HPDE6-E6E7 (cell line): ENCODE data around the gene EPHA6.

ENCODE experiments used
- DNase-seq: peaks from one replicate; pipeline ENCODE4 v3.0.0; 2011; ENCODE audit warnings: missing footprints; ENCODE audit errors: extremely low spot score

Gene EPHA6

GRCh38 chr3:96813820-96814650 is at the start of gene EPHA6:
TSS of gene EPHA6 (plus strand) at chr3:96814594.
- peak; percentile 54 for DNase-seq

- DNase-seq: no peak
Measured at GRCh38 chr3:96776818-96777217, 37.6 kb upstream of the EPHA6 start.

GRCh38 chr3:96779810-96780209 is 34.6 kb upstream of the EPHA6 start:
- DNase-seq: no peak

- DNase-seq: no peak
Measured at GRCh38 chr3:96796101-96796500, 18.3 kb upstream of the EPHA6 start.

GRCh38 chr3:96803870-96804269 is 10.5 kb upstream of the EPHA6 start:
- DNase-seq: no peak

DNA sequence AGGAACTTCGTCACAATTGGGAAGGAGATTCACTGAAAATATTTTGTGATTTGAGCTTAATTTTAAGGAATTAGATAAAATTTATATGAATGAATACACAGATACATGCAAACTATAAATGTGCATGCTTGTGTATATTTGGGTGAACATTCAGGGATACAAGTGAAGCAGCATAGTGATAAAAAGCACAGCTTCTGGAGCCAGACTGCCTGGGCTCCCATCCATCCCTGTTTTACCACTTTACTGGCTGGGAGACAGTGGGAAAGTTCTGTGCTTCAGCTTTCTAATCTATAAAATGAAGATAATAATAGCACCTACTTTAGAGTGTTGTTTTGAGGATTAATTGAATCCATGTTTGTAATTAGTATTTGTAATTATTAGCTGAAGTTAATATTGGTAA is 8.1 kb upstream of the EPHA6 start:
- DNase-seq: no peak

GRCh38 chr3:96813134-96813819 is 1.1 kb upstream of the EPHA6 start:
- peak; percentile 84 for DNase-seq

DNA sequence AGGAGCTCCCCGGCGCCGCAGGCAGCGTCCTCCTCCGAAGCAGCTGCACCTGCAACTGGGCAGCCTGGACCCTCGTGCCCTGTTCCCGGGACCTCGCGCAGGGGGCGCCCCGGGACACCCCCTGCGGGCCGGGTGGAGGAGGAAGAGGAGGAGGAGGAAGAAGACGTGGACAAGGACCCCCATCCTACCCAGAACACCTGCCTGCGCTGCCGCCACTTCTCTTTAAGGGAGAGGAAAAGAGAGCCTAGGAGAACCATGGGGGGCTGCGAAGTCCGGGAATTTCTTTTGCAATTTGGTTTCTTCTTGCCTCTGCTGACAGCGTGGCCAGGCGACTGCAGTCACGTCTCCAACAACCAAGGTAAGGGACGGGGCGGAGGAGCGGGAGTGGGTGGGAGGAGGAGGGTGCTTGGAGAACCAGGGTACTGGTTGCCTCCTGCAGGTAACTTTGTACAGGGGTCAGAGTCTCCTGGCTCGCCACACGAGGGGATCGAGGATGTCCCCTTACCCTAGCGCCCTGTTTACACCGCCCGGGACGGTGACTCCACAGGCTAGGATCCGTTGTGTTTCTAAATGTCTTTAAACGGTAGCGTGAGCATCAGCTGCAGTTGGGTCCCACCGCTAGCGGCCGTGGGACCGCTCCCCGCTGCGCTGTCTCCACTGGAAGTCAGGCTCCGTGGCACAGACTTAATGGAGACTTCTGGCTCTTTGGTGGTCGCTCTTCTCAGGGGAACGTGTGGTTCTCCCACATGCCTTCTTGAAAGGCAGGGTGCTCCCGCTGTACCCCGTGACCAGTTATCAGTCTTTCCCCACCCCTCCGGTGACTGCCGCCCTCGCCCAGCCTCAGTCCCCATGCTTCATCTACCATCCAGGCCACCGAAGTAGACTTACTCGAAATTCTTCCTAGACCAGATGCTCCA is 515 bp downstream of the EPHA6 start:
- DNase-seq: no peak

DNA sequence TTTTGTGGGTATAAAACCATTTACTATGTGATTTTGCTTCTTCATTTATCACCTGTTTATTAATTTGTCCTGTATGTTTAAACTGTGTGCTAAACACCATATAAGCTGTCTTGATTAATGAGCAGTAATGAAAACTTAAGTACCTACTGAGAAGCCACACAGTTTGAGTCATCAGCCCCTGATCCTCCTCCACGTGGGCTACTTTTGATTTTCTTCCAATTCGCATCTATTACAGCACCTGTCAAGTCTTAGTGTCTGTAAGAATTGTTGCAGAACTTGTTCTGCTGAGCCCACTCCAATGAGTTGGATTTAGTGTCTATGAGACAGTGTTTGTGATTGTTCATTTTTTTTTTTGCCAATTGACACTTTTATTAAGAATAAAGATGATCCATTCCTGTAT is 16.8 kb downstream of the EPHA6 start:
- no peak for DNase-seq

DNA sequence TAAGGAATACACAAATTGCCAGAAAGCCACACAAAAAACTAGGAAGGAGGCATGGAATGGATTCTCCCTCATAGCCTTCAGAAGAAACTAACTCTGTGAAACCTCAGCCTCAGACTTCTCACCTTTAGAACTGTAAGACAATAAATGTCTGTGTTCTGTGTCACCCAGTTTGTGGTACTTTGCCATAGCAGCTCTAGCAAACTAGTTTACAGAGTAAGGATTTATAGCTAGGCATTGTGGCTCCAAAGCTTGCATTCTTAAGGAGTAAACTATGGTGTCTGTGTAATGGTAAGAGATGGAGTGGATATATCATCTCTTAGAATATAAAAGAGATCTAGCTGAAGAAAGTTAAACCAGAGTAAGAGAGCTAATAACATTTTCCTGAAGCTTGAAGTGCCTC is 18.9 kb downstream of the EPHA6 start:
- no peak for DNase-seq

- DNase-seq: no peak
Measured at GRCh38 chr3:96836153-96836915, 21.9 kb downstream of the EPHA6 start.

DNA sequence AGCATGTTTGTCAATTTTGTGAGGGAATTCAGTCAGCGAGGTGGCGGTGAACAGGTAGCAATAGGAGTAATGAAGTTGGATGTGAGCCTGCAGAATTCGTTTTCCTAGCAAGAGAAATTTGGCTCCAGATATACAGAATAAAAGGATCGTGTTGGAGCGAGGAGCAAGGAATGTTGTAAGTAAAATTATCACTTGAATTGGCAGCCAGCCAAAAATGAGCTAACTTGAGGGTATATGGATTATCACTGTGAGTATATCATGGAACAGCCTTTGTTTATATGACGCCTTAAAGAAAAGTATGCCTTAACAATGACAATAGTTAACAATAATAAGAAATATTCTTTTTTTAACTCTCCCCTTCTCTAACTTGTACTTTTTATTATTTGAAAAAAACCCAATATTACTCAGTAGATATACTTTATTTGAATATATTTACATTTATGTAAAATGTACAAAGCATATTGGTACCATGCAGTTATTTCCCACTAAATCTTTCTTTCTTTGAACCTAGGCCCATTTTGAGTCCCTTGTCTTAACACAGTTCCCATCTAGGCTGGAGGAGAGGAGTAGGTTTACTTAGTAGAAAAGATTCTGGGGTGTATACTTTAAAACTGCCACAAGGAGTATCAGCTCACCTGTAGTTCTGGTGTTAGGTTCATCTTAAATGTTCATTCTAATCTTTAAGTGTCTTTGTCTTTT is 29.3 kb downstream of the EPHA6 start:
- no peak for DNase-seq

GRCh38 chr3:96844204-96844514 is 29.8 kb downstream of the EPHA6 start:
- DNase-seq: no peak

GRCh38 chr3:96852849-96853248 is 38.5 kb downstream of the EPHA6 start:
- DNase-seq: no peak

DNA sequence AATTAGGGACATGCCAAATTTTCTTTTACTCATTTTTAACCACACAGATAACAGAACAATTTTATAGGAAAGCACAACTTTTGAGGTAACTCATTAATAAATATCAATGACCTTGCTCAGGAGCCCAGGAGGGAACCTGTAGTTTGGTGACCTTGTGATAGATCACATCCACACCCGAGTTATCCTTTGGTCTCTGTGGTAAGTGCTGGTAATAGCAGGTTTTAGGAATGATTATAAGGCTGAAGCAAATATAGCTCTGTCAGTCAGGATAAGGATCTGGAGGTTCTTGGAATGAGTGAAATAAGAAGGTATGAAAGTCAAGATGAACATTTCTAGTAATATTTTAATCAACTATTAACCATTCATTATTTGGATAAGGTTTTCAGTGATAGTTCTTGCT is 46.5 kb downstream of the EPHA6 start:
- no peak for DNase-seq

DNA sequence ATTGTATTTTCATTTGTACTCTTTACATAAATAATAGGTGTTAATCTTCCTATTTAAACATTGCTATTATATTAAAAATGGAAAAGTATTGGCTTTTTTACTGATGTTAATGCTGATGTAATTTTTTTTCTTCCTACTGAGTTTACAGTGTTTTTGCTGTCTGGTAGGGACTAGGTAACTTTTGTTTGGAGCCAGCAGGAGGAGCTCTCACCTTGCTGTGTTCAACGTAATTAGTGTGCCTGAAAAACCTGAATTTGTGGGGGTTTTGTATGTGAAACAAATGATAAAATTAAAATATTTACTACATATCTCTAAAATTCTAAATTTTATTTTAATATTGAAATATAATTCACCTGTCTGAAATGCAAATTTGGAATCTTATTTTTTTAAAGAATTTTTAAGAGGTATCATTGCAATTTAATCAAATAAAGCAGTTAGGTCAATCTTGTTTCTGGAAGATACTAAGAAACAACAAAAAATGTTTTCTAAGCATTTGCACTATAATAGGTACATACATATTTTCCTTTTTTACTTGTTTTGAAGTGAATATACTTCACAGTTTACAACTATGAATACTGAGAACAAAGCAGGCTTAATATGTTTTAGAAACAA is 48.8 kb downstream of the EPHA6 start:
- DNase-seq: peak; percentile 8

DNA sequence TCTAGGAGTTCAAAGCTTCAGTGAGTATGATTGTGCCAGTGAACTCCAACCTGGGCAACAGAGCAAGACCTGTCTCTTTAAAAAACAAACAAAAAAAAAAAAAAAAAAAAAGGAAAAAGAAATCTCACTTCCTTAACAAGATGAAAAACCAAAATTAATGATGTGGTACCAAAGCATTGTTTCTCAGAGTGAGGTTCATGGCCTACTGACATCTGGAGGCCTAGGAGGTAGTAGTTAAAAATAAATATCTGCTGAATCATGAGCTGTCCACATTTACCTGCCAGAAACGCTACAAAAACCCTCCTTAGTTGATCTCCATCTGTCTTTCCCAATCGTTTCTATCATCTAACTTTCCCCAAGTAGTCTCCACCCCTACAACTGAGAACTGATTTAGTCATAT is 51.2 kb downstream of the EPHA6 start:
- DNase-seq: no peak

- DNase-seq: no peak
Measured at GRCh38 chr3:96869316-96869715, 54.9 kb downstream of the EPHA6 start.

GRCh38 chr3:96877510-96877909 is 63.1 kb downstream of the EPHA6 start:
- DNase-seq: no peak

DNA sequence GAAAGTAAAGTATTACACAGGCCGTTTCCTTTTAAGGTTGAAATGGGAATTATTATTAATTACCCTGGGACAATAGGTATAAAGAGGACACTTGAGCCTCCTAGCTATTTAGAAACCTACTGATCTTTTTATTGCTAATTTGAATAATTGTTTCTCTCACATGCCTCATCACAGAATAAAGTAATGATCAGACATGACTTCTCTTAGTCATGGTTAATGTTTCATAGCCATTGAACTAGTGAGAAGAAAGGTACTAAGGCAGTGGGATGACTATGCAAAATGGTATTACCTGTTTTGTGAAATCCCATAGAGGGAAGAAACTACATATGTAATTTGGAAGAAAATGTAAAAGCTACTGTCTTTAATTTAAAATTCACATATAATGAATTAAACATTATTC is 85.6 kb downstream of the EPHA6 start:
- DNase-seq: no peak

DNA sequence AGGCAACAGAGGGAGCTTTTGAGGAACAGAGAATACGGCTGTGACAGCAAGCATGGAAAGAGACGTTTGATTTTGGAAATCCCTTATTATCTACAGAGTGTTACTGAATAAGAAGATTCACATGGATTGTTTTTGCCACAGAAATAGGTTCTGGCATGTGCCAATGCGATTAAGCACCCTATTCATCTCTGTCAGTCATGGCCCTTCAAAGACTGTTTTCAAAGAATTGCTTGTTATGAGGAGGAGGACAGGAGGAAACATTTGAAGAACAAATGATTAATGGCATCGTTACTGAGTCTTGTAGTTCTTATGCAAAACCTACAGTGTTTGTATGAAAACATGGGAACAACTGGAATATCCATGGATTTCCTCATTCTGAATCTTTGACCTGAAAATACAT is 86.2 kb downstream of the EPHA6 start:
- no peak for DNase-seq
